HG02588 (cell line): ENCODE measurements around the gene CMTM8.

ENCODE experiments used
- ATAC-seq: cut with Tn5 transposase; IDR thresholded peaks from one replicate; pipeline ENCODE4 v1.9.1; 2021; ENCODE audit warnings: mild to moderate bottlenecking, moderate library complexity; ENCODE audit not compliant: unreplicated experiment

The CMTM8 gene

GRCh38 chr3:32325927-32326326, 87.4 kb downstream of the CMTM8 start:
- no peak for ATAC-seq

GRCh38 chr3:32326795-32327194, 88.3 kb downstream of the CMTM8 start:
- ATAC-seq: no peak

GRCh38 chr3:32334675-32335074, 96.2 kb downstream of the CMTM8 start:
- ATAC-seq: no peak

- ATAC-seq: no peak
Observed at GRCh38 chr3:32335365-32336112, 97.1 kb downstream of the CMTM8 start.

GRCh38 chr3:32336113-32336498, 97.6 kb downstream of the CMTM8 start:
- ATAC-seq: no peak

GRCh38 chr3:32337505-32337904, 99.0 kb downstream of the CMTM8 start:
- no peak for ATAC-seq

GRCh38 chr3:32340039-32340438, 101.6 kb downstream of the CMTM8 start:
- ATAC-seq: no peak

GRCh38 chr3:32340611-32341365, 102.3 kb downstream of the CMTM8 start:
- no peak for ATAC-seq

- ATAC-seq: no peak
Observed at GRCh38 chr3:32347343-32348125, 109.1 kb downstream of the CMTM8 start.

- ATAC-seq: no peak
Observed at GRCh38 chr3:32349184-32349583, 110.7 kb downstream of the CMTM8 start.

- ATAC-seq: no peak
Observed at GRCh38 chr3:32352563-32352962, 114.1 kb downstream of the CMTM8 start.

GRCh38 chr3:32353351-32353750, 114.9 kb downstream of the CMTM8 start:
- ATAC-seq: no peak

- ATAC-seq: no peak
Observed at GRCh38 chr3:32354362-32354778, 115.9 kb downstream of the CMTM8 start.

- ATAC-seq: no peak
Observed at GRCh38 chr3:32355751-32356291, 117.3 kb downstream of the CMTM8 start.

GRCh38 chr3:32359766-32360492, 121.4 kb downstream of the CMTM8 start:
- ATAC-seq: no peak

GRCh38 chr3:32360493-32360827, 122.0 kb downstream of the CMTM8 start:
- no peak for ATAC-seq

GRCh38 chr3:32366638-32367397, 128.3 kb downstream of the CMTM8 start:
- ATAC-seq: no peak

- ATAC-seq: no peak
Observed at GRCh38 chr3:32367442-32367841, 129.0 kb downstream of the CMTM8 start.

- no peak for ATAC-seq
Observed at GRCh38 chr3:32371461-32372212, 133.2 kb downstream of the CMTM8 start.

- ATAC-seq: no peak
Observed at GRCh38 chr3:32372213-32372490, 133.7 kb downstream of the CMTM8 start.
